BJ (cell line): ENCODE data around the gene PIP4K2A. TPM values are rescaled to one million over a fixed set of nuclear protein-coding genes. Genes with fewer than 3 reads are reported as not detected.
A peak's percentile ranks its signal among the peaks of the same experiment; 100 is the strongest.

Experiments used
- CTCF ChIA-PET: fragments of 350-600 bp; formaldehyde crosslinking; extraction: SDS; loops from one replicate; lab custom pipeline; 2021; ENCODE audit warnings: antibody characterized with exemption, inconsistent platforms; lab: Yijun Ruan, JAX
- POLR2A ChIA-PET: fragments of 300-600 bp; sonication (Branson Sonifier 250); formaldehyde crosslinking; extraction: SDS; loops from one replicate; lab custom pipeline; 2021; ENCODE audit warnings: antibody characterized with exemption; lab: Charles Lee
- DNase-seq: peaks from one replicate; pipeline ENCODE4 v3.0.0-alpha.2; 2011; ENCODE audit warnings: low read depth
- H3K27me3 ChIP-seq: 2 replicates; pipeline ENCODE4 v1.6.0; 2011; ENCODE audit warnings: low read length; ENCODE audit not compliant: control insufficient read depth, insufficient read depth
- H3K36me3 ChIP-seq: 2 replicates; pipeline ENCODE4 v1.5.1; 2011; ENCODE audit warnings: low read length; ENCODE audit not compliant: control insufficient read depth, insufficient read depth
- H3K4me3 ChIP-seq: 2 replicates; pipeline ENCODE4 v1.5.1; 2011; ENCODE audit warnings: low read depth, mild to moderate bottlenecking, control low read depth, low read length
- polyA minus RNA-seq: library from RNA; depleted of rRNA, polyadenylated mRNA; stranded (reverse); fragments of >200 nt; gene quantifications from 2 replicates; pipeline ENCODE4 v1.2.3, GENCODE V29; 2011; rRNA and poly(A)+ RNA removed
- polyA plus RNA-seq: library from polyadenylated mRNA; depleted of rRNA; stranded (reverse); fragments of >200 nt; gene quantifications from 2 replicates; pipeline ENCODE4 v1.2.3, GENCODE V29; 2011; rRNA removed
- TF ChIP-seq, protein P1 (sequence below): IDR thresholded peaks from 2 replicates; pipeline ENCODE4 v1.5.1; 2011; ENCODE audit warnings: low read depth, mild to moderate bottlenecking, control low read depth, inconsistent platforms, low read length, moderate library complexity; ENCODE audit not compliant: insufficient read depth

Gene PIP4K2A
- polyA plus RNA-seq (17.3 and 27.1 TPM in 2 replicates), polyA minus RNA-seq (18.5 and 19.5 TPM in 2 replicates)

DNA sequence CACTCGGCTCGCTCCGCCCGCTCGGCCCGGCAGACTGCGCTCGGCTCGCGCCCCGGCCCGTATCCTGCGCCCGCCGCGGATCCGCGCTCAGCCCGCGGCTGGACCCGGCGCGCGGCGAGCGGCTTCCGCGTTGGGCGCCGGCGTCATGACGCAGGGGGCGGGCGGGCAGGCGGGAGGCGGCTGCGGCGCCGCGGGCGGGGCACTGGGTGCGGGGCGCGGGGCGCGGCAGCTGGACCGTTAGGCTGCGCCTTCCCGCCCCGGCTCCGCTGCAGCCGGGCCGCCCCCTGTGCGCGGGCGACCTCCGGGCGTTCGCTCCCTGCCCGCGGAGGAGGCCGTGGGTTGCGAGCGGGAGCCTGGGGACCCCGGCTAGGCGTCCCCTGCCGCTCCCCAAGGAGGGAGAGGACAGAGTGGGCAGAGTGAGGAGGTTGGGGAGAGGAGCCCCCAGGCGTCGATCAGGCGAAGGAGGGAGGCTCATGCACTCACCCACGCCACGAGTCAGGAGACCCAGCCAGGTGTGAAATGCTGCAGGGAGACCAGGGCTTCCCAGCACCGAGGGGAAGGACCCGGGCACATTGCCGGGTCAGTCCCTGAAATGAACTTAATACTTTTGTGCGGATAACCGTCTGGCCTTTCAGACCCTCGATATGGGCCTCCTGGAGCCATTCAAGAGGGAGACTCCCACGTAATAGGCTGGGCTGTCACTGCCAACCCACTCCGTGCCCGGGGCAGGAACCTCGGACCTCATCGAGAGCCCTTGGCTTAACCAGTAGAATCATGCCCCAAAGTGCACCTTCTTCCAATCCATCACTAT lies at the start of gene PIP4K2A:
Gene PIP4K2A, minus strand, starts transcription at position 100 of the 811 bp plus-strand sequence. CDS start 252 bp downstream, outside the sequence.
- Histone ChIP-seq H3K4me3 (peak within 1 kb of the TSS; percentile 94), H3K36me3 (no peaks in the 10 kb centered on the region), H3K27me3 (no peaks in the 10 kb centered on the region)
- TF ChIP-seq, protein P1, sequence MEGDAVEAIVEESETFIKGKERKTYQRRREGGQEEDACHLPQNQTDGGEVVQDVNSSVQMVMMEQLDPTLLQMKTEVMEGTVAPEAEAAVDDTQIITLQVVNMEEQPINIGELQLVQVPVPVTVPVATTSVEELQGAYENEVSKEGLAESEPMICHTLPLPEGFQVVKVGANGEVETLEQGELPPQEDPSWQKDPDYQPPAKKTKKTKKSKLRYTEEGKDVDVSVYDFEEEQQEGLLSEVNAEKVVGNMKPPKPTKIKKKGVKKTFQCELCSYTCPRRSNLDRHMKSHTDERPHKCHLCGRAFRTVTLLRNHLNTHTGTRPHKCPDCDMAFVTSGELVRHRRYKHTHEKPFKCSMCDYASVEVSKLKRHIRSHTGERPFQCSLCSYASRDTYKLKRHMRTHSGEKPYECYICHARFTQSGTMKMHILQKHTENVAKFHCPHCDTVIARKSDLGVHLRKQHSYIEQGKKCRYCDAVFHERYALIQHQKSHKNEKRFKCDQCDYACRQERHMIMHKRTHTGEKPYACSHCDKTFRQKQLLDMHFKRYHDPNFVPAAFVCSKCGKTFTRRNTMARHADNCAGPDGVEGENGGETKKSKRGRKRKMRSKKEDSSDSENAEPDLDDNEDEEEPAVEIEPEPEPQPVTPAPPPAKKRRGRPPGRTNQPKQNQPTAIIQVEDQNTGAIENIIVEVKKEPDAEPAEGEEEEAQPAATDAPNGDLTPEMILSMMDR: no peak
- CTCF ChIA-PET: interaction anchor here (2.0 kb wide), 1 partner anchor 130 kb away, joined by 4 read pairs; no protein-coding TSS in a partner anchor
- POLR2A ChIA-PET: no interaction called here
- DNase-seq: no peak

DNA sequence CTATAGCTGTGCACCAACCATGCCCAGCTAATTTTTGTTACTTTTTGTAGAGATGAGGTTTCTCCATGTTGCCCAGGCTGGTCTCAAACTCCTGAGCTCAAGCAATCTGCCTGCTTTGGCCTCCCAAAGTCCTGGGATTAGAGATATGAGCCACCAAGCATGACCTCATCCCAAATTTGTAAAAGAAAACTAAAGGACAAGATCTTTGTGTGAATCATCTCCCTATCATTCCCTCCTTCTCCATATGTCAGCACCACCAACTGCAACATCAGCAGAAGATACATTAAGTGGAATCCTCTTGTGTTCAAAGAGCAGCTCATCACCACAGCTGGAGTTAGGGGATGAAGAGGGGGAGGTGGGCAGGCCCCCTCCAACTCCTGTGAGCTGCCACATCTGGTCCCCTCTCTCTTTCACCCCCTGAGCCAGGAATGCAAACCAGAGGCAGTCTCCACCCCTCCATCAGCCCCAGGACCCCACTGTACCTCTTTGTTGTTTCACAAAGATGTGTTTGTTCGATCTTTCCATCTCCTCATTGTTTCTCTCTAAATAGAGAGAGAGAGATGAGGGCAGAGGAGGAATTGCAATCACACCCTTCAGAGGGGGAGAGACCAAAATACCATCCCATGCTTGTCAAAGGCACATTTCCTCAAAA lies 47.3 kb upstream of the PIP4K2A start:
- H3K36me3 ChIP-seq: no peaks in the 10 kb centered on the region
- TF ChIP-seq, protein P1: no peak
- no peak for DNase-seq
- POLR2A ChIA-PET: no interaction called here
- H3K27me3 ChIP-seq: no peaks in the 10 kb centered on the region
- no peak overlapping the region for H3K4me3 ChIP-seq
- CTCF ChIA-PET: no interaction called here

GRCh38 chr10:22760025-22760424 lies 45.6 kb upstream of the PIP4K2A start:
- DNase-seq: no peak
- no peaks in the 10 kb centered on the region for H3K27me3 ChIP-seq
- TF ChIP-seq, protein P1: no peak
- ChIA-PET CTCF (interaction anchor here (0.6 to 1.0 kb wide), 2 partner anchors 92 to 405 kb away, joined by 3 to 5 read pairs; no protein-coding TSS in a partner anchor), POLR2A (no interaction called here)
- no peak overlapping the region for H3K4me3 ChIP-seq
- H3K36me3 ChIP-seq: no peaks in the 10 kb centered on the region

- POLR2A ChIA-PET: no interaction called here
- TF ChIP-seq, protein P1: no peak
- Histone ChIP-seq H3K4me3 (no peak overlapping the region), H3K27me3 (no peaks in the 10 kb centered on the region), H3K36me3 (no peaks in the 10 kb centered on the region)
- no peak for DNase-seq
- CTCF ChIA-PET: no interaction called here
These were observed 44.5 kb upstream of the PIP4K2A start for GRCh38 chr10:22758867-22759266.

- ChIA-PET POLR2A (no interaction called here), CTCF (interaction anchor here (0.6 kb wide), 1 partner anchor 11 kb away, joined by 3 read pairs; no protein-coding TSS in a partner anchor)
- Histone ChIP-seq H3K4me3 (no peak overlapping the region), H3K27me3 (no peaks in the 10 kb centered on the region), H3K36me3 (no peaks in the 10 kb centered on the region)
- DNase-seq: no peak
- TF ChIP-seq, protein P1: no peak
These were observed 39.9 kb upstream of the PIP4K2A start for GRCh38 chr10:22754296-22754695.
